Embryonic facial prominence (tissue), 1 donor: ENCODE results near the gene PTPRM.

Experiments
- DNase-seq: peaks from one replicate; pipeline ENCODE4 v3.0.0-alpha.2; 2016; ENCODE audit errors: extremely low spot score

The PTPRM gene

GRCh38 chr18:7755753-7756475 lies 188.8 kb downstream of the PTPRM start:
- no peak for DNase-seq

- DNase-seq, result no peak
Measured at GRCh38 chr18:7757175-7757574, 190.1 kb downstream of the PTPRM start.

GRCh38 chr18:7758764-7759163 lies 191.6 kb downstream of the PTPRM start:
- DNase-seq, result no peak

- no peak for DNase-seq
Measured at GRCh38 chr18:7760967-7761948, 194.1 kb downstream of the PTPRM start.

- no peak for DNase-seq
Measured at GRCh38 chr18:7764405-7764804, 197.3 kb downstream of the PTPRM start.

GRCh38 chr18:7766346-7766745 lies 199.2 kb downstream of the PTPRM start:
- DNase-seq, result no peak

- no peak for DNase-seq
Measured at GRCh38 chr18:7766817-7767216, 199.7 kb downstream of the PTPRM start.

- DNase-seq, result no peak
Measured at GRCh38 chr18:7770908-7771307, 203.8 kb downstream of the PTPRM start.

GRCh38 chr18:7772510-7772888 lies 205.4 kb downstream of the PTPRM start:
- no peak for DNase-seq

- no peak for DNase-seq
Measured at GRCh38 chr18:7772951-7773350, 205.8 kb downstream of the PTPRM start.

- DNase-seq, result no peak
Measured at GRCh38 chr18:7775128-7775527, 208.0 kb downstream of the PTPRM start.

GRCh38 chr18:7775843-7776242 lies 208.7 kb downstream of the PTPRM start:
- DNase-seq, result no peak

GRCh38 chr18:7778181-7778580 lies 211.1 kb downstream of the PTPRM start:
- DNase-seq, result no peak

GRCh38 chr18:7779211-7779610 lies 212.1 kb downstream of the PTPRM start:
- no peak for DNase-seq

GRCh38 chr18:7784171-7784570 lies 217.1 kb downstream of the PTPRM start:
- no peak for DNase-seq

GRCh38 chr18:7786569-7786968 lies 219.5 kb downstream of the PTPRM start:
- no peak for DNase-seq

- DNase-seq, result no peak
Measured at GRCh38 chr18:7787339-7787738, 220.2 kb downstream of the PTPRM start.

- no peak for DNase-seq
Measured at GRCh38 chr18:7789856-7790552, 222.9 kb downstream of the PTPRM start.

- DNase-seq, result no peak
Measured at GRCh38 chr18:7793100-7793499, 226.0 kb downstream of the PTPRM start.

GRCh38 chr18:7803956-7804469 lies 236.9 kb downstream of the PTPRM start:
- DNase-seq, result no peak

- no peak for DNase-seq
Measured at GRCh38 chr18:7805096-7805495, 238.0 kb downstream of the PTPRM start.

- no peak for DNase-seq
Measured at GRCh38 chr18:7805880-7806279, 238.8 kb downstream of the PTPRM start.
